Retina (tissue), 1 donor: ENCODE data around the gene LDLRAD4.
"Not testable (repeated sequence)": the region's sequence is repeated elsewhere in the genome, so short reads cannot be mapped to it uniquely, and the experiment has no call there.

Source experiments
- DNase-seq: peaks from one replicate; pipeline ENCODE4 v3.0.0-alpha.2; 2016

The LDLRAD4 gene

DNA sequence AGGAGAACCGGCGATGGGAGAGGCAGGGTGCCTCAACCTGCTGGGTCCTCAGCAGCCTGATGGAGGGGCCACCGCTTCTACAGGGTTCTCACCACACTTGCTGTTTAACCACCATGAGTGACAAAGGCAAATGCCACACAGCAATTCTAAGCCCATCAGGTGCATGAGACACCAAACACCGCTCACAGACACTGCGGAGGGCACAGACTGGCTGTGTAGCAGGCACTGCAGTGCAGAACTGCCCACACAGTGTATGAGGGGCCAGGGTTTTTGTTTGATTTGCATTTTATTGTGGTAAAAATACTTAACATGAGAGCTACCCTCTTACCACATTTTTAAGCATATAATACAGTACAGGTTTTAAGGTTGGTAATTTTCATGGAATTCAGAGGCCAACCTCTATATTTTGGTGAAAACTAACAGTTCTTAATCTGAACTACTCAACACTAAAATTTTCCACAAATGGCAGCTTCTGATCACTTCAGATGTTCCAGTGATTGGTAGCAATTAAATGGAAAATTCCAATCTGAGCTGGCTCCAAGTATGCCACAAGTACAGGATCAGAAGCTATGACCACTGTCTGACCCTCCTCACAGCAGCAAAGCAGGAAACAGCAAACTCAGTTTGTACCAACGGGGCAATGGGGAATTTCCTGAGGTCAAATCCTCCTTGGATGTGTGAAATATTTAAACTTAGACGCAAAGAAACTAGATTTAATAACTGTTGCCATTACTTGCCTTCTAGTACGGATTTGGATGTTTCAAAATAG is 440.1 kb downstream of the LDLRAD4 start:
- DNase-seq: no peak

- no peak for DNase-seq
Observed at GRCh38 chr18:13660510-13660909, 441.9 kb downstream of the LDLRAD4 start.

GRCh38 chr18:13661051-13661778 is 442.7 kb downstream of the LDLRAD4 start:
- no peak for DNase-seq

DNA sequence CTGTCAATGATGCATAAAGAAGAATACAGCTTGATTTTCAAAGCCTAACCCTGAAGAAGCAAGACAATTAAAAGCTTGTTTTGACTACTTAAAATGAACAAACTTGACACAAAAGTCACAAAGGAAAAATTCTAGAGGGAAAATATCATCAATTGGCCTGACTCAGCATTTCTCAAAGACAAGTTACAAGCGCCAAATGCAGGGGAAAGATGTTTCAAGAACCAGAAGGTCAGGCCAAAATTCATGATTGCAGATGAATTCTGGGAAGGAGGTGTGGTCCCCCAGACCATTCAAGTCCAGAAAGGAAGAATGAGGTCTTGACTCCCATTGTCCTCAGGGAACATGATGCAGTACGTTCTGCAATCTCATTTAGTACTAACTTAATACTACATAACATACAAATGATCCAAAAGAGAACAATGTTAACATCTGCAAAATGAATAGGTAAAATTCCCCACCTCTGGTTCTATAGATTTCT is 443.3 kb downstream of the LDLRAD4 start:
- no peak for DNase-seq

DNA sequence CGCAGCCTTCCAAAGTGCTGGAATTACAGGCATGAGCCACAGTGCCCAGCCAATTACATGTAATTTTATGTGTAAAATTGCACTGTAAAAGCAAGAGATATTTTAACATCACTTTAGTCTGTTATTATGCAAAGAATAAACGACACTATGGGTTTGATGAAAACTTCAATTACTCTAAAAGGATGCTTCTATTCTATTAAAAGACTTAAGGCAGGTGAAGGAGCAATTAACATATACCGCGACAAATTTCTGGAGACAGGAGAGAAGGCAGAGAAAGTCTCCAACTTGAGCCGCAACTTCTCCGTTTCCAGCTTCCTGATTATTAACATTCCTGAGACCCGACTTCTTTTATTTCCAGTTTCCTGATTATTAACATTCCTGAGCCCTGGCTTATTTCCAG is 454.1 kb downstream of the LDLRAD4 start:
- no peak for DNase-seq

DNA sequence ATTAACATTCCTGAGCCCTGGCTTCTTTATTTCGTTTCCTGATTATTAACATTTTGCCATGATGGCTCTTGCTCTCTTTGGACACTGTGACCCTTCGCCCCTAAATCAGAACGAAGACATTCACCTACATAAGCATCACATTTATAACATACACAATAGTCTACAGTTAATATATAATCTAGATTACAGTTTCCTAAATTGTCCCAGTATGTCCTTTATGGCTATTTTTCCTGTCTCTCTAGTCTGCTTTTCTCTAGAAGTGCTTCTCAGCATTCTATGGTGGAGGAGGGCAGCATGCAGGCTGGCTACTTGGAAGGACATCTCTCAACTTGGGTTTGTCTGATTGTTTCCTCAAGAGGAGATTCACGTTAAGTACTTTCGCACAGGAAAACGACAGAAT is 457.9 kb downstream of the LDLRAD4 start:
- DNase-seq: no peak

DNA sequence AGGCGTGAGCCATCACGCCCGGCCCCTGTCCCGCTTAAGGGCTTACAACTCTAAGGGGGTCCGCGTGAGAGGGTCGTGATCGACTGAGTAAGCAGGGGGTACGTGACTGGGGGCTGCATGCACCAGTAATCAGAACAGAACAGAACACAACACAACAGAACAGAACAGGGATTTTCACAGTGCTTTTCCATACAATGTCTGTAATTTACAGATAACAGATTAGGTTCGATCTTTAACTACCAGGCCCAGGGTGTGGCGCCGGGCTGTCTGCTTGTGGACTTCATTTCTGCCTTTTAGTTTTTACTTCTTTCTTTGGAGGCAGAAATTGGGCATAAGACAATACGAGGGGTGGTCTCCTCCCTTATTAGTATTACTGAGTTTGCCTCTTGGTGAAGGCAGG is 458.8 kb downstream of the LDLRAD4 start:
- DNase-seq: not testable (repeated sequence)

DNA sequence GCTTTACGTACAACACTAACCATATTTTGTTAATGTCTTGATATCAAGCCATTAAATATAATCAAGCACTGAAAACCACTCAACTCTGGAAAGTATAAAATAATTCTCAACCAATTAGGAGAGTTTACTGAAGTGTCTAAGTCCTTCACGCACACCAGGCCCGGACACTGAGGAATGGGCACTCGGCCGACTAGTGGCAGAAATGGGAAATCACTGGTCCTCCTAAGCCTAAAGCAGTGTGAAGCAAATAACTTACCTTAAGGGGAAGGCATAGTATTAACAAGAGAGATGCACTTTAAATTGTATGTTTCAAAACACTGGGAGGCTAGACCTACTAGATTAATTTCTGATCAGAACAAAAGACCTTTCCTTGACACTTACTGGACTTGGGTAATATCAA is 462.1 kb downstream of the LDLRAD4 start:
- DNase-seq: no peak

GRCh38 chr18:13681701-13682100 is 463.1 kb downstream of the LDLRAD4 start:
- DNase-seq: no peak

GRCh38 chr18:13684546-13684945 is 466.0 kb downstream of the LDLRAD4 start:
- no peak for DNase-seq

DNA sequence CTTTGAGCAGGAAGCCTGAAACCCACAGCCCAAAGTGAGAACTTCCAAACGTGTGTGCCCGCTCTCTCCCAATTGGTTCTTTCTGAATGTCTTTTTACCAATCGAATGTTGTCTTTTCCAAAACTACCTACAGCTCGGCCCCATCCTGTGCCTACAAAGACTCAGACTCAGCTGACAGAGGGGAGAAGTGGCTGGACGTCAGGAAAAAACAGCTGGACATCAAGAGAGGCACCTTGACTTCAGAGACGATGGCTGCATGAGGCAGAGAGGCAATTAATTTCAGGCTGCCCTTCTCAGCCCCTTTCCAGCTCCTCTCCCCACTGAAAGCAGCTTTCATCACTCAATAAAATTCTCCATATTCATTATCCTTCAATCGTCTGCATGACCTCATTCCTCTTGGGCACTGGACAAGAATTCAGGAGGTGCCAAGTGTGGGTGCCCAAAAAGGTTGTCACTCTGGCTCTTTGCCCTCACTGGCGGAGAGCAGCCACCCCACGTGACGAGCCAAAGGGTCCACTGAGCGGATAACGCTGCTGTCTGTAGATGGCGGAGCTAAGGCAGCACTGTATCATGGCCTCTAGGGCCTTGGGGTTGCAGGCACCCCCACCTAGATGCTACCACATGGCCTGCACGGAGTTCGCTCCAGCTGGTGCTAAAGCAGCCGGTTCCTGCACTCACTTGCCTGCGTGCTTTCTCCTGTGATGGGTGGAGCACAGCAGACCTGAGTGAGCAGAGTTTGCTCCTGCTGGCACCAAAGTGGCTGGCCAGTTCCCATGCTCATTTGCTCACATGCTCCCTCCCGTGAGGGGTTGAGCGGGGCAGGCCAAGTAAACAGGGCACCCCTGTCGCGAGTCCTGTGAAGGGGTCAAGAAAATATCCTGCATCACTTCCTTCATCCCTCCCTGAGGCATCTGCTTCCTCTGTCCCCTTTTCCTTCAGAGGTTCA is 469.9 kb downstream of the LDLRAD4 start:
- no peak for DNase-seq

- DNase-seq: not testable (repeated sequence)
Observed at GRCh38 chr18:13690060-13690459, 471.5 kb downstream of the LDLRAD4 start.

DNA sequence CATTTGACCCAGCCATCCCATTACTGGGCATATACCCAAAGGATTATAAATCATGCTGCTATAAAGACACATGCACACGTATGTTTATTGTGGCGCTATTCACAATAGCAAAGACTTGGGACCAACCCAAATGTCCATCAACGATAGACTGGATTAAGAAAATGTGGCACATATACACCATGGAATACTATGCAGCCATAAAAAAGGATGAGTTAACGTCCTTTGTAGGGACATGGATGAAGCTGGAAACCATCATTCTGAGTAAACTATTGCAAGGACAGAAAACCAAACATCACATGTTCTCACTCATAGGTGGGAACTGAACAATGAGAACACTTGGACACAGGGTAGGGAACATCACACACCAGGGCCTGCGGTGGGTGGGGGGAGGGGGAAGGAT is 476.8 kb downstream of the LDLRAD4 start:
- DNase-seq: not testable (repeated sequence)

DNA sequence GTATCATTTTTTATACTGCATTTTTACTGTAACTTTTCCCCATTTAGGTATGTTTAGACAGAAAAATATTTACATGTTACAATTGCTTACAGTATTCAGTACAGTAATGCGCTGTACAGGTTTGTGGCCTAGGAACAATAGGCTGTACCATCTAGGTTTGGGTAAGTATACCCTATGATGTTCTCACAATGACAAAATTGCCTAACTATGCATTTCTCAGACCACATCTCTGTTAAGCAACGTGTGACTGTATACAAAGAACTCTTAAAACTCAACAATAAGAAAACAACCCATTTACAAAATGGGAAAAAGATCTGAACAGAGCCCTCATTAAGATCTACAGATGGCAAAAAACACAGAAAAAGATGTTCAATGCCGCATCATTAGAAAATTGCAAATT is 478.4 kb downstream of the LDLRAD4 start:
- DNase-seq: no peak

DNA sequence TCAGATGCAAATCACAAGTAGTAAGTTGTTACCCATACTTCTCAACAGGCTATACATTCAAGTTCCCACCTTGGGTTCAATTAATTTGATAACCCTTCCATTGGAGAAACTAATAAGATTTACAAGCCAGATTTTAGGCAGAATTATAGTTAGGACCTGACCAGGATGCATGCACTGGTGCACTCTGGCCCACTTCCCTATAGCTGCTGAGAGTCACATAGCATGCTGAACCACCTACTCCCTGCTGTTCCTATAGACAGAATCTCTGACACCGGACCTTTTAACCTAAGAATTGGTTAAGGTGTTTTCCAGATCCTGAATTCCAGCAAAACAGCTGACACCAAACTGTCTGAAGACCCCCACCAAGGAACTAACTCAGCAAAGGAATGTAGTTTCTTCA is 481.6 kb downstream of the LDLRAD4 start:
- no peak for DNase-seq
